ENCODE data around the gene OGG1. TPM values are rescaled to one million over a fixed set of nuclear protein-coding genes. Genes with fewer than 3 reads are reported as not detected.

Gene OGG1
- total RNA-seq, 1 donor from 2014 or later: 9.2 TPM

GRCh38 chr3:9754678-9755077 lies 4.9 kb downstream of the OGG1 start:
- H3K9me3 ChIP-seq (replicated peaks): no peaks in the 10 kb centered on the region
- peaks cover 34% of the 10 kb centered on the region for H3K4me1 ChIP-seq
- H3K36me3 ChIP-seq: peaks cover 78% of the 10 kb centered on the region
- H3K27ac ChIP-seq (replicated peaks): peak overlapping the region; percentile 66
- TF ChIP-seq CTCF (IDR thresholded peaks at IDR 0.05; ENCODE audit: borderline replicate concordance): no peak
- no peak overlapping the region for H3K4me3 ChIP-seq
- intact Hi-C loops (cut with micrococcal nuclease): no loop called here
- no peaks in the 10 kb centered on the region for H3K27me3 ChIP-seq (ENCODE audit: low read depth)
- no peak for DNase-seq

GRCh38 chr3:9757427-9757826 lies 7.7 kb downstream of the OGG1 start:
- peaks cover 15% of the 10 kb centered on the region for H3K4me1 ChIP-seq
- no peak overlapping the region for H3K4me3 ChIP-seq
- no peaks in the 10 kb centered on the region for H3K9me3 ChIP-seq (replicated peaks)
- no peak for TF ChIP-seq CTCF (IDR thresholded peaks at IDR 0.05; ENCODE audit: borderline replicate concordance)
- H3K36me3 ChIP-seq: peaks cover 90% of the 10 kb centered on the region
- H3K27me3 ChIP-seq (ENCODE audit: low read depth): no peaks in the 10 kb centered on the region
- no peak for DNase-seq
- no peak overlapping the region for H3K27ac ChIP-seq (replicated peaks)
- intact Hi-C loops (cut with micrococcal nuclease): no loop called here

- intact Hi-C loops (cut with micrococcal nuclease): no loop called here
- no peak for DNase-seq
- Histone ChIP-seq H3K27ac (replicated peaks) (no peak overlapping the region), H3K27me3 (ENCODE audit: low read depth) (no peaks in the 10 kb centered on the region), H3K4me3 (no peak overlapping the region), H3K4me1 (no peaks in the 10 kb centered on the region), H3K36me3 (peaks cover 92% of the 10 kb centered on the region), H3K9me3 (replicated peaks) (no peaks in the 10 kb centered on the region)
- TF ChIP-seq CTCF (IDR thresholded peaks at IDR 0.05; ENCODE audit: borderline replicate concordance): no peak
Measured at GRCh38 chr3:9760779-9761505, 11.2 kb downstream of the OGG1 start.

GRCh38 chr3:9761919-9762318 lies 12.2 kb downstream of the OGG1 start:
- Histone ChIP-seq H3K9me3 (replicated peaks) (no peaks in the 10 kb centered on the region), H3K36me3 (peaks cover 83% of the 10 kb centered on the region), H3K27me3 (ENCODE audit: low read depth) (no peaks in the 10 kb centered on the region), H3K4me1 (peaks cover 6% of the 10 kb centered on the region), H3K27ac (replicated peaks) (no peak overlapping the region), H3K4me3 (no peak overlapping the region)
- DNase-seq: no peak
- TF ChIP-seq CTCF (IDR thresholded peaks at IDR 0.05; ENCODE audit: borderline replicate concordance): no peak
- intact Hi-C loops (cut with micrococcal nuclease): no loop called here

- intact Hi-C loops (cut with micrococcal nuclease): no loop called here
- no peak overlapping the region for H3K27ac ChIP-seq (replicated peaks)
- H3K36me3 ChIP-seq: peaks cover 73% of the 10 kb centered on the region
- H3K4me3 ChIP-seq: no peak overlapping the region
- H3K4me1 ChIP-seq: peaks cover 16% of the 10 kb centered on the region
- DNase-seq: no peak
- no peaks in the 10 kb centered on the region for H3K27me3 ChIP-seq (ENCODE audit: low read depth)
- no peak for TF ChIP-seq CTCF (IDR thresholded peaks at IDR 0.05; ENCODE audit: borderline replicate concordance)
- H3K9me3 ChIP-seq (replicated peaks): no peaks in the 10 kb centered on the region
Measured at GRCh38 chr3:9762871-9763270, 13.1 kb downstream of the OGG1 start.
